Measurements from ENCODE around the gene KRT6B.

GRCh38 chr12:52425466-52425865, 26.5 kb downstream of the KRT6B start:
- TF ChIP-seq PRDM1 (tag by site-specific recombination; IDR thresholded peaks at IDR 0.05), result no peak
- TF ChIP-seq, protein P1, sequence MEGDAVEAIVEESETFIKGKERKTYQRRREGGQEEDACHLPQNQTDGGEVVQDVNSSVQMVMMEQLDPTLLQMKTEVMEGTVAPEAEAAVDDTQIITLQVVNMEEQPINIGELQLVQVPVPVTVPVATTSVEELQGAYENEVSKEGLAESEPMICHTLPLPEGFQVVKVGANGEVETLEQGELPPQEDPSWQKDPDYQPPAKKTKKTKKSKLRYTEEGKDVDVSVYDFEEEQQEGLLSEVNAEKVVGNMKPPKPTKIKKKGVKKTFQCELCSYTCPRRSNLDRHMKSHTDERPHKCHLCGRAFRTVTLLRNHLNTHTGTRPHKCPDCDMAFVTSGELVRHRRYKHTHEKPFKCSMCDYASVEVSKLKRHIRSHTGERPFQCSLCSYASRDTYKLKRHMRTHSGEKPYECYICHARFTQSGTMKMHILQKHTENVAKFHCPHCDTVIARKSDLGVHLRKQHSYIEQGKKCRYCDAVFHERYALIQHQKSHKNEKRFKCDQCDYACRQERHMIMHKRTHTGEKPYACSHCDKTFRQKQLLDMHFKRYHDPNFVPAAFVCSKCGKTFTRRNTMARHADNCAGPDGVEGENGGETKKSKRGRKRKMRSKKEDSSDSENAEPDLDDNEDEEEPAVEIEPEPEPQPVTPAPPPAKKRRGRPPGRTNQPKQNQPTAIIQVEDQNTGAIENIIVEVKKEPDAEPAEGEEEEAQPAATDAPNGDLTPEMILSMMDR (tag by site-specific recombination; IDR thresholded peaks at IDR 0.05), result no peak
- TF ChIP-seq, protein P2, sequence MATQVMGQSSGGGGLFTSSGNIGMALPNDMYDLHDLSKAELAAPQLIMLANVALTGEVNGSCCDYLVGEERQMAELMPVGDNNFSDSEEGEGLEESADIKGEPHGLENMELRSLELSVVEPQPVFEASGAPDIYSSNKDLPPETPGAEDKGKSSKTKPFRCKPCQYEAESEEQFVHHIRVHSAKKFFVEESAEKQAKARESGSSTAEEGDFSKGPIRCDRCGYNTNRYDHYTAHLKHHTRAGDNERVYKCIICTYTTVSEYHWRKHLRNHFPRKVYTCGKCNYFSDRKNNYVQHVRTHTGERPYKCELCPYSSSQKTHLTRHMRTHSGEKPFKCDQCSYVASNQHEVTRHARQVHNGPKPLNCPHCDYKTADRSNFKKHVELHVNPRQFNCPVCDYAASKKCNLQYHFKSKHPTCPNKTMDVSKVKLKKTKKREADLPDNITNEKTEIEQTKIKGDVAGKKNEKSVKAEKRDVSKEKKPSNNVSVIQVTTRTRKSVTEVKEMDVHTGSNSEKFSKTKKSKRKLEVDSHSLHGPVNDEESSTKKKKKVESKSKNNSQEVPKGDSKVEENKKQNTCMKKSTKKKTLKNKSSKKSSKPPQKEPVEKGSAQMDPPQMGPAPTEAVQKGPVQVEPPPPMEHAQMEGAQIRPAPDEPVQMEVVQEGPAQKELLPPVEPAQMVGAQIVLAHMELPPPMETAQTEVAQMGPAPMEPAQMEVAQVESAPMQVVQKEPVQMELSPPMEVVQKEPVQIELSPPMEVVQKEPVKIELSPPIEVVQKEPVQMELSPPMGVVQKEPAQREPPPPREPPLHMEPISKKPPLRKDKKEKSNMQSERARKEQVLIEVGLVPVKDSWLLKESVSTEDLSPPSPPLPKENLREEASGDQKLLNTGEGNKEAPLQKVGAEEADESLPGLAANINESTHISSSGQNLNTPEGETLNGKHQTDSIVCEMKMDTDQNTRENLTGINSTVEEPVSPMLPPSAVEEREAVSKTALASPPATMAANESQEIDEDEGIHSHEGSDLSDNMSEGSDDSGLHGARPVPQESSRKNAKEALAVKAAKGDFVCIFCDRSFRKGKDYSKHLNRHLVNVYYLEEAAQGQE (tag by site-specific recombination; IDR thresholded peaks at IDR 0.05), result no peak
- TF ChIP-seq KLF1 (tag by site-specific recombination; IDR thresholded peaks at IDR 0.05), result no peak
- TF ChIP-seq GLIS1 (tag by site-specific recombination; IDR thresholded peaks at IDR 0.05), result no peak
- TF ChIP-seq, protein P3, sequence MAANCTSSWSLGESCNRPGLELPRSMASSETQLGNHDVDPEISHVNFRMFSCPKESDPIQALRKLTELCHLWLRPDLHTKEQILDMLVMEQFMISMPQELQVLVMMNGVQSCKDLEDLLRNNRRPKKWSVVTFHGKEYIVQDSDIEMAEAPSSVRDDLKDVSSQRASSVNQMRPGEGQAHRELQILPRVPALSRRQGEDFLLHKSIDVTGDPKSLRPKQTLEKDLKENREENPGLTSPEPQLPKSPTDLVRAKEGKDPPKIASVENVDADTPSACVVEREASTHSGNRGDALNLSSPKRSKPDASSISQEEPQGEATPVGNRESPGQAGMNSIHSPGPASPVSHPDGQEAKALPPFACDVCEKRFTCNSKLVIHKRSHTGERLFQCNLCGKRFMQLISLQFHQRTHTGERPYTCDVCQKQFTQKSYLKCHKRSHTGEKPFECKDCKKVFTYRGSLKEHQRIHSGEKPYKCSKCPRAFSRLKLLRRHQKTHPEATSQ (tag by site-specific recombination; IDR thresholded peaks at IDR 0.05), result no peak
- TF ChIP-seq ZNF639 (tag by site-specific recombination; IDR thresholded peaks at IDR 0.05), result no peak
- TF ChIP-seq, protein P4, sequence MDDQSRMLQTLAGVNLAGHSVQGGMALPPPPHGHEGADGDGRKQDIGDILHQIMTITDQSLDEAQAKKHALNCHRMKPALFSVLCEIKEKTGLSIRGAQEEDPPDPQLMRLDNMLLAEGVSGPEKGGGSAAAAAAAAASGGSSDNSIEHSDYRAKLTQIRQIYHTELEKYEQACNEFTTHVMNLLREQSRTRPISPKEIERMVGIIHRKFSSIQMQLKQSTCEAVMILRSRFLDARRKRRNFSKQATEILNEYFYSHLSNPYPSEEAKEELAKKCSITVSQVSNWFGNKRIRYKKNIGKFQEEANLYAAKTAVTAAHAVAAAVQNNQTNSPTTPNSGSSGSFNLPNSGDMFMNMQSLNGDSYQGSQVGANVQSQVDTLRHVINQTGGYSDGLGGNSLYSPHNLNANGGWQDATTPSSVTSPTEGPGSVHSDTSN (CRISPR knock-in tag; IDR thresholded peaks at IDR 0.05), result no peak
- TF ChIP-seq TRIM28 (IDR thresholded peaks at IDR 0.05; ENCODE audit: borderline replicate concordance, low read length), result no peak

Measured in HEK293 (cell line).